Endothelial cell of umbilical vein (primary cell): Measurements from ENCODE around the gene BMPR1A. TPM values are rescaled to one million over a fixed set of nuclear protein-coding genes. Genes with fewer than 3 reads are reported as not detected.
"Not testable (repeated sequence)": the region's sequence is repeated elsewhere in the genome, so short reads cannot be mapped to it uniquely, and the experiment has no call there.

Experiments
- BruUV-seq: library from RNA; stranded (reverse); fragments of 400-500 nt; replicated peaks from 2 replicates; lab custom pipeline; 2021; lab: Mats Ljungman, UMichigan
- CTCF ChIA-PET: fragments of 300-600, 350-600 bp; sonication (Branson Sonifier 250); formaldehyde crosslinking; loops from one replicate; lab custom pipeline; 2021; ENCODE audit warnings: antibody characterized with exemption, inconsistent platforms; lab: Charles Lee
- POLR2A ChIA-PET: fragments of 300-600, 350-600 bp; sonication (Branson Sonifier 250); formaldehyde crosslinking; loops from one replicate; lab custom pipeline; 2021; ENCODE audit warnings: antibody characterized with exemption, inconsistent platforms; lab: Charles Lee
- DNase-seq: peaks from one replicate; pipeline ENCODE4 v3.0.0-alpha.2; 2011; ENCODE audit warnings: low read depth, low spot score
- FAIRE-seq: peaks from 2 replicates; lab custom pipeline; 2011; peaks lifted over from hg19 to GRCh38; lab: Jason Lieb, UNC
- H2AFZ ChIP-seq: 2 replicates; pipeline ENCODE4 v1.6.0; 2012; ENCODE audit warnings: low read depth, low read length, control low read depth, inconsistent platforms
- H3K27ac ChIP-seq: 2 replicates; pipeline ENCODE4 v1.5.1; 2011; ENCODE audit warnings: low read depth, mild to moderate bottlenecking, control low read depth, low read length, moderate library complexity; ENCODE audit not compliant: insufficient read depth
- H3K27me3 ChIP-seq, 2 experiments: 2 replicates each; pipeline versions ENCODE4 v1.6.0 to v1.6.1; 2011; ENCODE audit warnings: low read length in 2 of 2, mixed read lengths in 1 of 2; ENCODE audit not compliant: control insufficient read depth in 2 of 2, insufficient read depth in 2 of 2
- H3K36me3 ChIP-seq, 2 experiments: 2 replicates in 1 of 2; 3 replicates in 1 of 2; pipeline ENCODE4 v1.5.1; 2011; ENCODE audit warnings: low read length in 2 of 2, mild to moderate bottlenecking in 1 of 2, moderate library complexity in 1 of 2; ENCODE audit not compliant: control insufficient read depth in 2 of 2, insufficient read depth in 2 of 2; ENCODE audit errors: extremely low read depth in 1 of 2
- H3K4me1 ChIP-seq: 3 replicates; pipeline ENCODE4 v1.5.1; 2011; ENCODE audit warnings: mild to moderate bottlenecking, low read length; ENCODE audit not compliant: control insufficient read depth, insufficient read depth; ENCODE audit errors: extremely low read depth
- H3K4me2 ChIP-seq: 2 replicates; pipeline ENCODE4 v1.6.1; 2011; ENCODE audit warnings: low read length, control low read depth, mixed read lengths; ENCODE audit not compliant: insufficient read depth
- H3K4me3 ChIP-seq, 3 experiments: fragments of 200-600 bp in 1 of 3; sonication (generic), shearing (Covaris generic) in 1 of 3; replicated peaks in 1 of 3; 2 replicates each; pipeline ENCODE4 v1.5.1; 2011 to 2016; ENCODE audit warnings: control low read depth in 3 of 3, low read length in 3 of 3, mild to moderate bottlenecking in 2 of 3, inconsistent platforms in 1 of 3, low read depth in 1 of 3, moderate library complexity in 1 of 3; ENCODE audit not compliant: insufficient read depth in 1 of 3
- H3K79me2 ChIP-seq: 2 replicates; pipeline ENCODE4 v1.6.0; 2012; ENCODE audit warnings: low read length, inconsistent platforms; ENCODE audit not compliant: control insufficient read depth, insufficient read depth
- H3K9ac ChIP-seq: replicated peaks from 2 replicates; pipeline ENCODE3; 2011; ENCODE audit warnings: low read length, control low read depth; ENCODE audit not compliant: insufficient read depth; ENCODE audit errors: extremely low read depth
- H3K9me1 ChIP-seq: replicated peaks from 3 replicates; pipeline ENCODE4 v1.6.0; 2011; ENCODE audit warnings: mild to moderate bottlenecking, low read length; ENCODE audit not compliant: control insufficient read depth, insufficient read depth; ENCODE audit errors: extremely low read depth
- H3K9me3 ChIP-seq: replicated peaks from 2 replicates; pipeline ENCODE4 v1.5.1; 2012; ENCODE audit warnings: low read length, inconsistent platforms; ENCODE audit not compliant: control insufficient read depth, insufficient read depth
- H4K20me1 ChIP-seq: replicated peaks from 2 replicates; pipeline ENCODE3; 2011; ENCODE audit warnings: mild to moderate bottlenecking, low read length; ENCODE audit not compliant: control insufficient read depth, insufficient read depth; ENCODE audit errors: extremely low read depth
- JUN ChIP-seq: IDR thresholded peaks from 2 replicates; pipeline ENCODE4 v1.6.1; 2011; ENCODE audit warnings: borderline replicate concordance, low read depth; ENCODE audit not compliant: insufficient read length, insufficient read depth
- dilution Hi-C: fragments of 300-500 bp; cut with MboI; formaldehyde crosslinking; loops from one replicate; pipeline ENCODE4 v1.15.0; 2019; ENCODE audit warnings: low sequenced_read_pairs; ENCODE audit not compliant: extremely low pct_ligation_motif_present
- intact Hi-C: fragments of 100-400 bp; cut with micrococcal nuclease; formaldehyde crosslinking; loops from one replicate; pipeline ENCODE4 v1.10.0; 2022
- polyA plus RNA-seq, 4 experiments: library from polyadenylated mRNA; depleted of rRNA in 3 of 4; stranded (reverse) in 3 of 4; unstranded in 1 of 4; fragments of >200 nt; gene quantifications; 2 replicates each; pipeline versions ENCODE4 v1.2.1 to v1.2.3, GENCODE V29; 2011 to 2012; ENCODE audit warnings: missing spikeins in 1 of 4
- total RNA-seq: library from RNA; stranded (reverse); gene quantifications from 2 replicates; pipeline ENCODE4 v1.2.3, GENCODE V29; 2021

BMPR1A gene
- total and polyA plus RNA-seq, 2 donors (not counting 3 experiments of a cell fraction or from before 2014, with no cell fraction given) = not detected

DNA sequence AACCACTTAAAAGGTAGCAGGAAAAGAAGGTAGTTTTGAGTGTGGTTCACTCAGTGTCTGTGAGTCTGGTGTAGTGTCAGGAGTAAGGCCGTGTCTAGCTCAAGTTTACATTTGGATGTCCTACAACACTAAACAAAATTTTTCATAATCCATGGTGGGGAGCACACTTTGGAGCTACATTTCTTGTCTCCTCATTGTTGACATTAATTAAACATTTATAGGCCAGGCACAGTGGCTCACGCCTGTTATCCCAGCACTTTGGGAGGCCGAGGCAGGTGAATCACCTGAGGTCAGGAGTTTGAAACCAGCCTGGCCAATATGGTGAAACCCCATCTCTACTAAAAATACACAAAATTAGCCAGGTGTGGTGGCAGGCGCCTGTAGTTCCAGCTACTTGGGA lies 21.1 kb upstream of the BMPR1A start:
- H3K4me2 ChIP-seq, H3K27ac ChIP-seq, H3K4me1 ChIP-seq, H4K20me1 ChIP-seq, BruUV-seq, H3K79me2 ChIP-seq, H3K9me1 ChIP-seq, dilution Hi-C loops, intact Hi-C loops, H3K4me3 ChIP-seq, DNase-seq, POLR2A ChIA-PET, H3K9me3 ChIP-seq, H3K36me3 ChIP-seq, FAIRE-seq, H2AFZ ChIP-seq, H3K9ac ChIP-seq: not testable (repeated sequence)
- peaks cover 65 to 82% of the 10 kb centered on the region in 2 experiments for H3K27me3 ChIP-seq
- CTCF ChIA-PET = interaction anchor here (0.6 to 1.4 kb wide), 6 partner anchors 8 to 41 kb away, joined by 3 to 4 read pairs (median 3); no protein-coding TSS in a partner anchor

GRCh38 chr10:86742230-86742629 lies 14.2 kb upstream of the BMPR1A start:
- no peak overlapping the region for H3K27ac ChIP-seq
- H2AFZ ChIP-seq = no peak overlapping the region
- no peaks in the 10 kb centered on the region for H3K79me2 ChIP-seq
- FAIRE-seq (peak; percentile 4), DNase-seq (no peak)
- ChIA-PET POLR2A (no interaction called here), CTCF (interaction anchor here (1.3 to 2.2 kb wide), 3 partner anchors 9 to 48 kb away, joined by 3 to 8 read pairs (median 3); no protein-coding TSS in a partner anchor)
- no peaks in the 10 kb centered on the region for H3K9me1 ChIP-seq
- no peaks in the 10 kb centered on the region for H3K9me3 ChIP-seq
- TF ChIP-seq JUN = no peak
- no peak overlapping the region for H3K4me2 ChIP-seq
- BruUV-seq = no TSS peak
- peaks cover 12% of the 10 kb centered on the region for H4K20me1 ChIP-seq
- no peaks in the 10 kb centered on the region for H3K36me3 ChIP-seq
- intact Hi-C loops (no loop called here), dilution Hi-C loops (no loop called here)
- H3K9ac ChIP-seq = no peak overlapping the region
- H3K4me3 ChIP-seq = no peak overlapping the region
- no peaks in the 10 kb centered on the region for H3K4me1 ChIP-seq
- peaks cover 58 to 82% of the 10 kb centered on the region in 2 experiments for H3K27me3 ChIP-seq
